Measurements from ENCODE around the gene SH3PXD2B.

DNA sequence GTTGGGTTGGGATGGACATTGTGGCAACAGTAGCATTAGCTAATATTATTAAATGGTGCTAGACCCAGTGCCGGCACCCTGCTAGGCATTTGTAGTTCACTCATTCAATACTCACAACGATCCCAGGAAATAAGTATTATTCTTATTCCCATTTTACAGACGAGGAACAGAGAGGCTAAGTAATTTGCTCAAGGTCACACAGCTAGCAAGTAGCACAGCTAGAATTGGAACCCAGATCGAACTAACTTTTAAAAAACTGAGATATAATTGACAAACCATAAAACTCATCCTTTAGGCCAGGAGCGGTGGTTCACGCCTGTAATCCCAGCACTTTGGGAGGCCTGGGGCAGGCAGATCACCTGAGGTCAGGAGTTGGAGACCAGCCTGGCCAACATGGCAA, 79.5 kb downstream of the SH3PXD2B start:
- TF ChIP-seq, protein P1, sequence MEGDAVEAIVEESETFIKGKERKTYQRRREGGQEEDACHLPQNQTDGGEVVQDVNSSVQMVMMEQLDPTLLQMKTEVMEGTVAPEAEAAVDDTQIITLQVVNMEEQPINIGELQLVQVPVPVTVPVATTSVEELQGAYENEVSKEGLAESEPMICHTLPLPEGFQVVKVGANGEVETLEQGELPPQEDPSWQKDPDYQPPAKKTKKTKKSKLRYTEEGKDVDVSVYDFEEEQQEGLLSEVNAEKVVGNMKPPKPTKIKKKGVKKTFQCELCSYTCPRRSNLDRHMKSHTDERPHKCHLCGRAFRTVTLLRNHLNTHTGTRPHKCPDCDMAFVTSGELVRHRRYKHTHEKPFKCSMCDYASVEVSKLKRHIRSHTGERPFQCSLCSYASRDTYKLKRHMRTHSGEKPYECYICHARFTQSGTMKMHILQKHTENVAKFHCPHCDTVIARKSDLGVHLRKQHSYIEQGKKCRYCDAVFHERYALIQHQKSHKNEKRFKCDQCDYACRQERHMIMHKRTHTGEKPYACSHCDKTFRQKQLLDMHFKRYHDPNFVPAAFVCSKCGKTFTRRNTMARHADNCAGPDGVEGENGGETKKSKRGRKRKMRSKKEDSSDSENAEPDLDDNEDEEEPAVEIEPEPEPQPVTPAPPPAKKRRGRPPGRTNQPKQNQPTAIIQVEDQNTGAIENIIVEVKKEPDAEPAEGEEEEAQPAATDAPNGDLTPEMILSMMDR (IDR thresholded peaks at IDR 0.05 in 8 of 11, conservative IDR thresholded peaks at IDR 0.05 in 3 of 11) = no peak
- TF ChIP-seq POLR2A (IDR thresholded peaks at IDR 0.05) (no peak), POLR2AphosphoS5 (IDR thresholded peaks at IDR 0.05) (no peak)
